GM18498 (cell line): ENCODE data around the gene TPSAB1.

ENCODE experiments used
- ATAC-seq: cut with Tn5 transposase; IDR thresholded peaks from one replicate; pipeline ENCODE4 v1.9.1; 2021; ENCODE audit warnings: mild to moderate bottlenecking, moderate library complexity; ENCODE audit not compliant: unreplicated experiment

TPSAB1 gene

GRCh38 chr16:1282324-1282973 lies 41.9 kb downstream of the TPSAB1 start:
- no peak for ATAC-seq

- ATAC-seq, result no peak
Observed at GRCh38 chr16:1283296-1283695, 42.8 kb downstream of the TPSAB1 start.

- no peak for ATAC-seq
Observed at GRCh38 chr16:1283996-1284616, 43.6 kb downstream of the TPSAB1 start.

GRCh38 chr16:1285669-1286512 lies 45.4 kb downstream of the TPSAB1 start:
- no peak for ATAC-seq

GRCh38 chr16:1286513-1287094 lies 46.1 kb downstream of the TPSAB1 start:
- ATAC-seq, result no peak

GRCh38 chr16:1287982-1288670 lies 47.6 kb downstream of the TPSAB1 start:
- ATAC-seq, result no peak

- ATAC-seq, result no peak
Observed at GRCh38 chr16:1288813-1289476, 48.4 kb downstream of the TPSAB1 start.

GRCh38 chr16:1289477-1289866 lies 49.0 kb downstream of the TPSAB1 start:
- no peak for ATAC-seq

DNA sequence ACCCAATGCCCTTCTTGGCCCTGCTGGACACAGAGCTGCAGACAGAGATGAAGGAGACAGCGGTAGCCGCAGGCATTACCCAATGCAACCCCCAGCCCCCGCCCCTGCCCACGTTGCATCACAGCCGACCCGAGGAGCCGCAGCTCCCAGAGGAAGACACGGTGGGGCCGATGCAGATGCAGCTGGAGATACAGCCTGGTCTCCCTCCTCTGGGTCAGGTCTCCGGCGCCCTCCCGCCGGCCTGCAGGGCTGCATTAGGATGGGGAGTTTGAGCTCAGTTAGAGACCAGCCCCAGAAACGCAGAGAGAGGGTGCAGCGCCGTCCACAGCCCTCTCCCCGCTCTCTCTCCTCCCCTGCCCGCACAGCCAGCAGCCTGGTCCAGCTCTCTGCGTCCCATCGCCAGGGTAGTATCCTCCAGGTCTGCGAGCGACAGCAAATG lies 49.6 kb downstream of the TPSAB1 start:
- no peak for ATAC-seq

- ATAC-seq, result no peak
Observed at GRCh38 chr16:1290860-1291575, 50.5 kb downstream of the TPSAB1 start.

- ATAC-seq, result no peak
Observed at GRCh38 chr16:1291576-1291974, 51.1 kb downstream of the TPSAB1 start.
